ENCODE measurements around the gene FUS. TPM values are rescaled to one million over a fixed set of nuclear protein-coding genes. Genes with fewer than 3 reads are reported as not detected.

The FUS gene
- total RNA-seq, 1 donor from 2014 or later, result 752 TPM

DNA sequence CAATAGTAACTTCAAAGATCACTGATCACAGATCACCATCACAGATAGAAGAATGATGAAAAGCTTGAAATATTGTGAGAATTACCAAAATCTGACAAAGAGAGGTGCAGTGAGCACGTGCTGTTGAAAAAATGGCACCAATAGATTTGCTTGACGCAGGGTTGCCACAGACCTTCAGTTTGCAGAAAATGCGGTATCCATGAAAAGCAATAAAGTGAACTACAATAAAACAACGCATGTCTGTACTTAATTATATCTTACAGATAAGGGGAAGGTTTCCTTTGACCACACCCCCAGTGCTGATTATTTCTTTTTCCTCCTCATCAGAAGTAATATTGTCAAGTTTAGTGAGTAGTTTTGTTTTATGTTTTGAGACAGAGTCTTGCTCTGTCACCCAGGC is 58.1 kb downstream of the FUS start:
- intact Hi-C loops (cut with micrococcal nuclease), result no loop called here
- Mint-ChIP-seq H3K9me3 (peaks cover 2% of the 10 kb centered on the region), H3K4me3 (no peak overlapping the region), H3K36me3 (ENCODE audit: low read depth) (no peaks in the 10 kb centered on the region), H3K27me3 (no peaks in the 10 kb centered on the region), H3K4me1 (peaks cover 2% of the 10 kb centered on the region), H3K27ac (no peak overlapping the region)
- ChIA-PET CTCF (no interaction called here), POLR2A (no interaction called here)
- DNase-seq (no peak), ATAC-seq (ENCODE audit: low read depth) (no peak)
- TF ChIP-seq, protein P1, sequence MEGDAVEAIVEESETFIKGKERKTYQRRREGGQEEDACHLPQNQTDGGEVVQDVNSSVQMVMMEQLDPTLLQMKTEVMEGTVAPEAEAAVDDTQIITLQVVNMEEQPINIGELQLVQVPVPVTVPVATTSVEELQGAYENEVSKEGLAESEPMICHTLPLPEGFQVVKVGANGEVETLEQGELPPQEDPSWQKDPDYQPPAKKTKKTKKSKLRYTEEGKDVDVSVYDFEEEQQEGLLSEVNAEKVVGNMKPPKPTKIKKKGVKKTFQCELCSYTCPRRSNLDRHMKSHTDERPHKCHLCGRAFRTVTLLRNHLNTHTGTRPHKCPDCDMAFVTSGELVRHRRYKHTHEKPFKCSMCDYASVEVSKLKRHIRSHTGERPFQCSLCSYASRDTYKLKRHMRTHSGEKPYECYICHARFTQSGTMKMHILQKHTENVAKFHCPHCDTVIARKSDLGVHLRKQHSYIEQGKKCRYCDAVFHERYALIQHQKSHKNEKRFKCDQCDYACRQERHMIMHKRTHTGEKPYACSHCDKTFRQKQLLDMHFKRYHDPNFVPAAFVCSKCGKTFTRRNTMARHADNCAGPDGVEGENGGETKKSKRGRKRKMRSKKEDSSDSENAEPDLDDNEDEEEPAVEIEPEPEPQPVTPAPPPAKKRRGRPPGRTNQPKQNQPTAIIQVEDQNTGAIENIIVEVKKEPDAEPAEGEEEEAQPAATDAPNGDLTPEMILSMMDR (IDR thresholded peaks at IDR 0.05), result no peak

Other genes starting within 250 kb of the FUS start
- gene ORAI3, start 231.1 kb upstream of the FUS start, total RNA-seq, result 25.1 and 30.6 TPM in 2 replicates
- 29.6 and 32.8 TPM in 2 replicates for gene SETD1A, start 222.4 kb upstream of the FUS start, total RNA-seq
- 1.3 and 1.6 TPM in 2 replicates for gene HSD3B7, start 194.9 kb upstream of the FUS start, total RNA-seq
- gene STX1B, start 169.5 kb upstream of the FUS start, total RNA-seq, result 1.2 and 1.6 TPM in 2 replicates
- gene STX4, start 146.6 kb upstream of the FUS start, total RNA-seq, result 106 and 107 TPM in 2 replicates
- 8.3 and 10.1 TPM in 2 replicates for gene ZNF668, start 105.9 kb upstream of the FUS start, total RNA-seq
- gene ZNF646, start 105.7 kb upstream of the FUS start, total RNA-seq, result 32.4 and 32.5 TPM in 2 replicates
- 5.1 and 5.5 TPM in 2 replicates for gene PRSS53, start 91.2 kb upstream of the FUS start, total RNA-seq
- 38.7 and 41.9 TPM in 2 replicates for gene VKORC1, start 85.3 kb upstream of the FUS start, total RNA-seq
- 24.8 and 27.3 TPM in 2 replicates for gene BCKDK, start 71.8 kb upstream of the FUS start, total RNA-seq
- 82.1 and 93.7 TPM in 2 replicates for gene KAT8, start 62.5 kb upstream of the FUS start, total RNA-seq
- gene PRSS8, start 44.4 kb upstream of the FUS start, total RNA-seq, result not detected in 2 replicates
- gene PRSS36, start 30.1 kb upstream of the FUS start, total RNA-seq, result 0.56 and 0.60 TPM in 2 replicates
- gene PYCARD, start 22.6 kb downstream of the FUS start, total RNA-seq, result 21.7 and 27.8 TPM in 2 replicates
- gene TRIM72, start 34.0 kb downstream of the FUS start, total RNA-seq, result 0.16 TPM in 1 of 2 replicates, not detected in the other
- 0.27 TPM in 1 of 2 replicates, not detected in the other for gene PYDC1, start 37.0 kb downstream of the FUS start, total RNA-seq
- 40.6 and 44.6 TPM in 2 replicates for gene ITGAM, start 79.8 kb downstream of the FUS start, total RNA-seq
- 81.9 and 100 TPM in 2 replicates for gene ITGAX, start 175.0 kb downstream of the FUS start, total RNA-seq
- 0.05 and 0.07 TPM in 2 replicates for gene ITGAD, start 213.2 kb downstream of the FUS start, total RNA-seq
- gene COX6A2, start 248.2 kb downstream of the FUS start, total RNA-seq, result not detected in 2 replicates